Adrenal gland (tissue), 12 donors: ENCODE results near the gene ANAPC16. TPM values are rescaled to one million over a fixed set of nuclear protein-coding genes. Genes with fewer than 3 reads are reported as not detected.

Source experiments
- DNase-seq, 7 donors: peaks; one replicate each; pipeline ENCODE4 v3.0.0-alpha.2; 2019 to 2020
- H3K27ac ChIP-seq, 5 donors: fragments of 200-600 bp; sonication (generic) in 4 of 5; 1 replicate in 3 of 5; 2 replicates in 2 of 5; pipeline versions ENCODE4 v1.5.1 to v1.8.0; 2016 to 2020; ENCODE audit warnings: mild to moderate bottlenecking in 1 of 5
- H3K27me3 ChIP-seq: fragments of 200-600 bp; 2 replicates; pipeline ENCODE4 v1.8.0; 2021
- H3K36me3 ChIP-seq, 2 donors: fragments of 200-600 bp; replicated peaks in 1 of 2; 1 replicate in 1 of 2; 2 replicates in 1 of 2; pipeline versions ENCODE4 v1.5.1 to v1.8.0; 2018 to 2022
- H3K4me1 ChIP-seq, 2 donors: fragments of 200-600 bp; replicated peaks in 1 of 2; 1 replicate in 1 of 2; 2 replicates in 1 of 2; pipeline versions ENCODE4 v1.5.1 to v1.8.0; 2018 to 2021
- H3K4me3 ChIP-seq, 4 donors: fragments of 200-600 bp; sonication (generic) in 3 of 4; one replicate each; pipeline ENCODE4 v1.5.1; 2016 to 2018
- H3K9me3 ChIP-seq, 3 donors: fragments of 200-600 bp; sonication (generic) in 1 of 3; replicated peaks in 1 of 3; 1 replicate in 2 of 3; 2 replicates in 1 of 3; pipeline versions ENCODE4 v1.5.1 to v1.8.0; 2016 to 2021
- CTCF ChIP-seq, 6 experiments: fragments of 450-650 bp in 4 of 6; fragments of 200-600 bp in 2 of 6; sonication (generic) in 1 of 6; IDR thresholded peaks; 1 replicate in 5 of 6; 2 replicates in 1 of 6; pipeline versions ENCODE4 v1.5.1 to v1.8.0; 2016 to 2021; ENCODE audit warnings: antibody characterized with exemption in 6 of 6, mild to moderate bottlenecking in 2 of 6, moderate library complexity in 1 of 6
- POLR2A ChIP-seq, 2 donors: fragments of 450-650 bp; IDR thresholded peaks; one replicate each; pipeline ENCODE4 v1.6.1; 2017; ENCODE audit warnings: antibody characterized with exemption in 2 of 2, mild to moderate bottlenecking in 2 of 2, moderate library complexity in 1 of 2
- WGBS, 4 donors: extraction: QIAGEN DNeasy Blood & Tissue Kit in 2 of 4; methylation state at CpG; one replicate each; pipeline versions ENCODE4 v1.1.5 to v1.1.7; 2013 to 2017; 5-methylcytosine and 5-hydroxymethylcytosine counted together
- intact Hi-C, 2 donors: fragments of 100-400 bp; cut with DNase I; formaldehyde crosslinking; loops; one replicate each; pipeline versions ENCODE4 v1.14.1 to v1.15.0; 2022 to 2023
- polyA plus RNA-seq, 3 donors: library from polyadenylated mRNA; stranded (reverse); fragments of 200-250 nt in 2 of 3; fragments of 350-450 nt in 1 of 3; fragmentation: Illumina TruSeq in 1 of 3; extraction: RNeasy Lipid Tissue Mini Kit (QIAGEN cat#74804) in 1 of 3; gene quantifications; one replicate each; pipeline ENCODE4 v1.2.3, GENCODE V29; 2013 to 2014
- total RNA-seq, 9 donors: library from RNA; depleted of rRNA in 4 of 9; stranded (reverse); fragments of >200 nt in 4 of 9; fragments of 120-200 nt in 1 of 9; fragmentation: NEBNext Ultra II Directional in 1 of 9; extraction: Animal tissue kit (Norgen Biotek cat#: 25700) in 1 of 9; gene quantifications; one replicate each; pipeline versions ENCODE4 v1.1.0 to v1.2.4, GENCODE V29; 2013 to 2023
- donor health status: healthy with polysubstance abuse.
- donor health status: Bipolar disorder and iron deficiency.
- donor health status: DM: yes; HTN: yes; CAD: no.
- donor health status: DM: no; HTN: no; CAD: no.
- donor health status: DM: no; HTN: no; CAD: no.
- donor health status: DM: yes; HTN: yes; CAD: no.

Gene ANAPC16
- total and polyA plus RNA-seq, 12 donors, result 69.1 to 186 (median 139) TPM

- peak; percentile 77 to 91 (median 81) for DNase-seq
- WGBS, 4 donors, result 1 to 11% (median 4%) methylated on average over 5 to 26 of the region's 26 CpGs
- Histone ChIP-seq H3K36me3 (peaks cover 0 to 23% of the 10 kb centered on the region in 2 donors), H3K4me3 (peak overlapping the region; percentile 81 to 100 (median 98)), H3K27me3 (no peaks in the 10 kb centered on the region), H3K9me3 (no peaks in the 10 kb centered on the region), H3K4me1 (peaks cover 12 to 21% of the 10 kb centered on the region in 2 donors), H3K27ac (peak overlapping the region; percentile 93 to 99 (median 97))
- intact Hi-C loops, result loop anchor here (2.0 to 10.0 kb wide), 3 partner anchors 22 to 52 kb away; no protein-coding TSS in a partner anchor
- TF ChIP-seq POLR2A (IDR thresholded peaks at IDR 0.05), result peak in 1 of 2 donors; percentile 54
- TF ChIP-seq CTCF (IDR thresholded peaks at IDR 0.05), result peak; percentile 31 to 83 (median 70)
These were observed 59.0 kb downstream of the ANAPC16 start for GRCh38 chr10:72274730-72275350.

GRCh38 chr10:72275351-72276012, 59.7 kb downstream of the ANAPC16 start:
- peak in 6 of 7 donors; percentile 53 to 64 (median 56) for DNase-seq
- Histone ChIP-seq H3K36me3 (peaks cover 0 to 23% of the 10 kb centered on the region in 2 donors), H3K4me1 (peaks cover 12 to 21% of the 10 kb centered on the region in 2 donors), H3K9me3 (no peaks in the 10 kb centered on the region), H3K27me3 (no peaks in the 10 kb centered on the region), H3K27ac (peak overlapping the region; percentile 93 to 99 (median 97)), H3K4me3 (peak overlapping the region; percentile 81 to 100 (median 98))
- TF ChIP-seq CTCF (IDR thresholded peaks at IDR 0.05) (no peak), POLR2A (IDR thresholded peaks at IDR 0.05) (peak in 1 of 2 donors; percentile 36)
- WGBS, 4 donors, result 5 to 11% (median 10%) methylated on average over 12 of the region's 12 CpGs
- intact Hi-C loops, result loop anchor here (2.0 to 10.0 kb wide), 3 partner anchors 21 to 52 kb away; no protein-coding TSS in a partner anchor

- H3K27ac ChIP-seq, result peak overlapping the region; percentile 93 to 99 (median 97)
- WGBS, 4 donors, result 10 to 38% (median 18%) methylated on average over 4 of the region's 4 CpGs
- peak overlapping the region in 3 of 4 donors; percentile 81 to 99 (median 96) for H3K4me3 ChIP-seq
- intact Hi-C loops, result loop anchor here (5.0 to 10.0 kb wide), 2 partner anchors 49 to 51 kb away; no protein-coding TSS in a partner anchor
- H3K9me3 ChIP-seq, result no peaks in the 10 kb centered on the region
- H3K27me3 ChIP-seq, result no peaks in the 10 kb centered on the region
- H3K36me3 ChIP-seq, result peaks cover 0 to 23% of the 10 kb centered on the region in 2 donors
- DNase-seq, result peak; percentile 55 to 79 (median 70)
- TF ChIP-seq POLR2A (IDR thresholded peaks at IDR 0.05), result peak; percentile 32 to 69
- peak in 1 of 6 experiments; percentile 2 for TF ChIP-seq CTCF (IDR thresholded peaks at IDR 0.05)
- peaks cover 12 to 21% of the 10 kb centered on the region in 2 donors for H3K4me1 ChIP-seq
These were observed 60.2 kb downstream of the ANAPC16 start for GRCh38 chr10:72276013-72276387.
